HG03097 (cell line): ENCODE measurements around the gene ACTRT1.

Experiments used
- ATAC-seq: cut with Tn5 transposase; IDR thresholded peaks from one replicate; pipeline ENCODE4 v1.9.1; 2021; ENCODE audit not compliant: unreplicated experiment, low FRiP score

Gene ACTRT1

GRCh38 chrX:128052303-128052702 lies at the start of gene ACTRT1:
Gene ACTRT1, minus strand, starts transcription at chrX:128052403. Its CDS starts 197 bp downstream, at chrX:128052206.
- ATAC-seq, result no peak

GRCh38 chrX:128078545-128078944 lies 26.3 kb upstream of the ACTRT1 start:
- no peak for ATAC-seq

GRCh38 chrX:128057421-128057820 lies 5.2 kb upstream of the ACTRT1 start:
- no peak for ATAC-seq

- ATAC-seq, result no peak
Observed at GRCh38 chrX:128051526-128051925, 677 bp downstream of the ACTRT1 start.

GRCh38 chrX:128035318-128035717 lies 16.9 kb downstream of the ACTRT1 start:
- ATAC-seq, result no peak

GRCh38 chrX:128021566-128021965 lies 30.6 kb downstream of the ACTRT1 start:
- no peak for ATAC-seq

- ATAC-seq, result no peak
Observed at GRCh38 chrX:128020701-128021100, 31.5 kb downstream of the ACTRT1 start.

GRCh38 chrX:128019218-128019617 lies 33.0 kb downstream of the ACTRT1 start:
- ATAC-seq, result no peak

GRCh38 chrX:128012015-128012414 lies 40.2 kb downstream of the ACTRT1 start:
- no peak for ATAC-seq

- no peak for ATAC-seq
Observed at GRCh38 chrX:128007882-128008281, 44.3 kb downstream of the ACTRT1 start.
